Measurements from ENCODE around the gene SYNPR. TPM values are rescaled to one million over a fixed set of nuclear protein-coding genes. Genes with fewer than 3 reads are reported as not detected.

SYNPR gene
- total RNA-seq, 2 donors from 2014 or later, result 2.7 to 8.3 TPM

GRCh38 chr3:63331520-63331919, 53.4 kb downstream of the SYNPR start:
- no peak for DNase-seq (ENCODE audit: low spot score)
- TF ChIP-seq CTCF (IDR thresholded peaks at IDR 0.05), result no peak

GRCh38 chr3:63333815-63334214, 55.7 kb downstream of the SYNPR start:
- no peaks in the 10 kb centered on the region for H3K4me1 ChIP-seq
- no peaks in the 10 kb centered on the region for H3K27me3 ChIP-seq
- peak in 1 of 2 donors; percentile 21 for TF ChIP-seq CTCF (IDR thresholded peaks at IDR 0.05)
- H3K9me3 ChIP-seq, result no peaks in the 10 kb centered on the region
- H3K27ac ChIP-seq, result no peak overlapping the region
- no peak overlapping the region for H3K4me3 ChIP-seq
- no peaks in the 10 kb centered on the region for H3K36me3 ChIP-seq
- no peak for DNase-seq (ENCODE audit: low spot score)

More at GRCh38 chr3:63331520-63331919, 53.4 kb downstream of the SYNPR start:
- H3K27ac ChIP-seq, result no peak overlapping the region
- H3K9me3 ChIP-seq, result no peaks in the 10 kb centered on the region
- peaks cover 0 to 6% of the 10 kb centered on the region in 2 donors for H3K4me1 ChIP-seq
- no peaks in the 10 kb centered on the region for H3K27me3 ChIP-seq
- H3K4me3 ChIP-seq, result no peak overlapping the region
- H3K36me3 ChIP-seq, result no peaks in the 10 kb centered on the region

- Histone ChIP-seq H3K4me1 (peaks cover 0 to 2% of the 10 kb centered on the region in 2 donors), H3K9me3 (no peaks in the 10 kb centered on the region), H3K36me3 (no peaks in the 10 kb centered on the region), H3K27ac (no peak overlapping the region), H3K4me3 (no peak overlapping the region), H3K27me3 (no peaks in the 10 kb centered on the region)
- DNase-seq (ENCODE audit: low spot score), result no peak
- TF ChIP-seq CTCF (IDR thresholded peaks at IDR 0.05), result no peak
Measured at GRCh38 chr3:63338351-63338750, 60.2 kb downstream of the SYNPR start.

- peak; percentile 80 for DNase-seq (ENCODE audit: low spot score)
- peaks cover 0 to 11% of the 10 kb centered on the region in 2 donors for H3K4me1 ChIP-seq
- no peaks in the 10 kb centered on the region for H3K9me3 ChIP-seq
- no peak overlapping the region for H3K4me3 ChIP-seq
- H3K27me3 ChIP-seq, result no peaks in the 10 kb centered on the region
- no peak for TF ChIP-seq CTCF (IDR thresholded peaks at IDR 0.05)
- H3K27ac ChIP-seq, result no peak overlapping the region
- no peaks in the 10 kb centered on the region for H3K36me3 ChIP-seq
Measured at GRCh38 chr3:63343674-63344073, 65.6 kb downstream of the SYNPR start.

GRCh38 chr3:63344661-63345060, 66.6 kb downstream of the SYNPR start:
- DNase-seq (ENCODE audit: low spot score), result no peak
- Histone ChIP-seq H3K27me3 (no peaks in the 10 kb centered on the region), H3K4me1 (peaks cover 0 to 11% of the 10 kb centered on the region in 2 donors), H3K9me3 (no peaks in the 10 kb centered on the region), H3K27ac (no peak overlapping the region), H3K4me3 (no peak overlapping the region), H3K36me3 (no peaks in the 10 kb centered on the region)
- TF ChIP-seq CTCF (IDR thresholded peaks at IDR 0.05), result no peak

Data from right atrium auricular region (tissue), 2 donors.